NCI-H2196 treated with DMSO at 0.1 percent for 48 hours (cell line): ENCODE measurements around the gene FAM171A1.
"Not testable (repeated sequence)": the region's sequence is repeated elsewhere in the genome, so short reads cannot be mapped to it uniquely, and the experiment has no call there.

Experiments used
- DNase-seq: peaks from one replicate; lab custom pipeline; 2025; ENCODE audit not compliant: unreplicated experiment; lab: John Stamatoyannopoulos, UW

FAM171A1 gene

GRCh38 chr10:15345450-15345849, 25.6 kb downstream of the FAM171A1 start:
- no peak for DNase-seq

GRCh38 chr10:15344876-15345285, 26.2 kb downstream of the FAM171A1 start:
- peak; percentile 15 for DNase-seq

GRCh38 chr10:15344256-15344875, 26.7 kb downstream of the FAM171A1 start:
- no peak for DNase-seq

GRCh38 chr10:15342970-15343369, 28.1 kb downstream of the FAM171A1 start:
- no peak for DNase-seq

- no peak for DNase-seq
Measured at GRCh38 chr10:15341502-15342128, 29.5 kb downstream of the FAM171A1 start.

- no peak for DNase-seq
Measured at GRCh38 chr10:15339892-15340291, 31.2 kb downstream of the FAM171A1 start.

- not testable (repeated sequence) for DNase-seq
Measured at GRCh38 chr10:15337441-15337923, 33.6 kb downstream of the FAM171A1 start.

- DNase-seq, result no peak
Measured at GRCh38 chr10:15336211-15336610, 34.9 kb downstream of the FAM171A1 start.

- no peak for DNase-seq
Measured at GRCh38 chr10:15335508-15335907, 35.6 kb downstream of the FAM171A1 start.

- DNase-seq, result no peak
Measured at GRCh38 chr10:15334650-15335323, 36.3 kb downstream of the FAM171A1 start.

GRCh38 chr10:15333909-15334649, 37.0 kb downstream of the FAM171A1 start:
- no peak for DNase-seq

- DNase-seq, result not testable (repeated sequence)
Measured at GRCh38 chr10:15333181-15333580, 37.9 kb downstream of the FAM171A1 start.

- DNase-seq, result no peak
Measured at GRCh38 chr10:15331461-15331860, 39.6 kb downstream of the FAM171A1 start.

GRCh38 chr10:15329437-15329836, 41.7 kb downstream of the FAM171A1 start:
- no peak for DNase-seq

- no peak for DNase-seq
Measured at GRCh38 chr10:15325944-15326284, 45.2 kb downstream of the FAM171A1 start.

GRCh38 chr10:15325243-15325943, 45.7 kb downstream of the FAM171A1 start:
- no peak for DNase-seq

- no peak for DNase-seq
Measured at GRCh38 chr10:15324611-15325010, 46.5 kb downstream of the FAM171A1 start.

- no peak for DNase-seq
Measured at GRCh38 chr10:15324113-15324512, 47.0 kb downstream of the FAM171A1 start.

- DNase-seq, result no peak
Measured at GRCh38 chr10:15322356-15322755, 48.7 kb downstream of the FAM171A1 start.

- no peak for DNase-seq
Measured at GRCh38 chr10:15321431-15322341, 49.4 kb downstream of the FAM171A1 start.
